ENCODE results near the gene TMEM81.

DNA sequence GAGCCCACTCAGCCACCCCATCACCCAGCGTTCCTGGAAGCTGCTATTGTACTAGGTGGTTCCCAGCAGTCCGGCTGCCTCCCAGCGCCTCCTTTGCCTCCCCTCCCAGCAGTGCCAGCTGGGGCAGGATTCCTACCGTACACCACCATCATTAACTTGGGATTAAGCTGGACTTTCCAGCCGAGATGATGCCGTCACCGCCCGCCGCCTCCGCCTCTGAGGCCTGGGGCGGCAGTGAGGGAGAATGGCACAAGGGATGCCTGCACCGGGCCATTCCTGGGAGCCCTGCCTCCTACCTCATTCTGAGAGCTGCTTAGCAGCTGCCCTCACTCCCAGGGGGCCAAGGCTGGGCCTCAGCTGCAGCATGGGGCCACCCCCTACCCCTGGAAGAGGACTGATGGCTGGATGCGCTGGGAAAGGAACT lies 28.1 kb downstream of the TMEM81 start:
- TF ChIP-seq, protein P1, sequence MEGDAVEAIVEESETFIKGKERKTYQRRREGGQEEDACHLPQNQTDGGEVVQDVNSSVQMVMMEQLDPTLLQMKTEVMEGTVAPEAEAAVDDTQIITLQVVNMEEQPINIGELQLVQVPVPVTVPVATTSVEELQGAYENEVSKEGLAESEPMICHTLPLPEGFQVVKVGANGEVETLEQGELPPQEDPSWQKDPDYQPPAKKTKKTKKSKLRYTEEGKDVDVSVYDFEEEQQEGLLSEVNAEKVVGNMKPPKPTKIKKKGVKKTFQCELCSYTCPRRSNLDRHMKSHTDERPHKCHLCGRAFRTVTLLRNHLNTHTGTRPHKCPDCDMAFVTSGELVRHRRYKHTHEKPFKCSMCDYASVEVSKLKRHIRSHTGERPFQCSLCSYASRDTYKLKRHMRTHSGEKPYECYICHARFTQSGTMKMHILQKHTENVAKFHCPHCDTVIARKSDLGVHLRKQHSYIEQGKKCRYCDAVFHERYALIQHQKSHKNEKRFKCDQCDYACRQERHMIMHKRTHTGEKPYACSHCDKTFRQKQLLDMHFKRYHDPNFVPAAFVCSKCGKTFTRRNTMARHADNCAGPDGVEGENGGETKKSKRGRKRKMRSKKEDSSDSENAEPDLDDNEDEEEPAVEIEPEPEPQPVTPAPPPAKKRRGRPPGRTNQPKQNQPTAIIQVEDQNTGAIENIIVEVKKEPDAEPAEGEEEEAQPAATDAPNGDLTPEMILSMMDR (IDR thresholded peaks at IDR 0.05 in 8 of 11, conservative IDR thresholded peaks at IDR 0.05 in 3 of 11): no peak
- no peak for TF ChIP-seq POLR2A (IDR thresholded peaks at IDR 0.05)

All from spleen (tissue), 7 donors.